ENCODE measurements around the gene MDFI. TPM values are rescaled to one million over a fixed set of nuclear protein-coding genes. Genes with fewer than 3 reads are reported as not detected.

The MDFI gene
- total RNA-seq, 2 experiments from 2014 or later, result not detected

- no peaks in the 10 kb centered on the region for H3K4me1 Mint-ChIP-seq
- POLR2A ChIA-PET, result no interaction called here
Measured at GRCh38 chr6:41697861-41698781, 59.9 kb downstream of the MDFI start.

DNA sequence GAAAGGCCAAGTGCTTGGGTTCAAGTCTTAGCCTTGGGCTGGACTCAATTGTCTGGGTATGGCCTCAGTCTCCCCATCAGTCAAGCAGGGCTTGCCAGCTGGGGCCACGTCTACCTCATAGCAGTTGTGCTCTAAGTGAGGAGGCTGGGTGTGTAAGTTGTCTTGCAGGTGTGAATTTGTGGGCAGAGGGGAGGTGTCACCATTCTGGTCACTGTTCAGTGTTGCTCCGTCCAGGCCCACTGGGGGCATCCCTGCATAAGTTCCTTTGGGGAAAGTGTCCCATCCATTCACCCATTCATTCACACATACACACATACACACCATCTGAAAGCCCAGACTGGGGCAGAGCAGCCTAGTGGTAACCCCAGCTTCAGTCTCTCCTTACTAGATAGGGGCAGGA, 60.8 kb downstream of the MDFI start:
- no peak overlapping the region for H3K4me3 Mint-ChIP-seq
- no peaks in the 10 kb centered on the region for H3K4me1 Mint-ChIP-seq
- H3K27me3 Mint-ChIP-seq, result no peaks in the 10 kb centered on the region
- POLR2A ChIA-PET, result no interaction called here
- no peaks in the 10 kb centered on the region for H3K36me3 Mint-ChIP-seq (ENCODE audit: low read depth)
- no peak overlapping the region for H3K27ac Mint-ChIP-seq
- no peak for DNase-seq
- no peaks in the 10 kb centered on the region for H3K9me3 Mint-ChIP-seq
- CTCF ChIA-PET, result no interaction called here

More at GRCh38 chr6:41697861-41698781, 59.9 kb downstream of the MDFI start:
- no peak for DNase-seq
- H3K27ac Mint-ChIP-seq, result no peak overlapping the region
- CTCF ChIA-PET, result interaction anchor here (1.2 kb wide), 1 partner anchor 12 kb away, joined by 3 read pairs; no protein-coding TSS in a partner anchor
- H3K4me3 Mint-ChIP-seq, result no peak overlapping the region
- no peaks in the 10 kb centered on the region for H3K36me3 Mint-ChIP-seq (ENCODE audit: low read depth)
- no peaks in the 10 kb centered on the region for H3K27me3 Mint-ChIP-seq
- no peaks in the 10 kb centered on the region for H3K9me3 Mint-ChIP-seq

DNA sequence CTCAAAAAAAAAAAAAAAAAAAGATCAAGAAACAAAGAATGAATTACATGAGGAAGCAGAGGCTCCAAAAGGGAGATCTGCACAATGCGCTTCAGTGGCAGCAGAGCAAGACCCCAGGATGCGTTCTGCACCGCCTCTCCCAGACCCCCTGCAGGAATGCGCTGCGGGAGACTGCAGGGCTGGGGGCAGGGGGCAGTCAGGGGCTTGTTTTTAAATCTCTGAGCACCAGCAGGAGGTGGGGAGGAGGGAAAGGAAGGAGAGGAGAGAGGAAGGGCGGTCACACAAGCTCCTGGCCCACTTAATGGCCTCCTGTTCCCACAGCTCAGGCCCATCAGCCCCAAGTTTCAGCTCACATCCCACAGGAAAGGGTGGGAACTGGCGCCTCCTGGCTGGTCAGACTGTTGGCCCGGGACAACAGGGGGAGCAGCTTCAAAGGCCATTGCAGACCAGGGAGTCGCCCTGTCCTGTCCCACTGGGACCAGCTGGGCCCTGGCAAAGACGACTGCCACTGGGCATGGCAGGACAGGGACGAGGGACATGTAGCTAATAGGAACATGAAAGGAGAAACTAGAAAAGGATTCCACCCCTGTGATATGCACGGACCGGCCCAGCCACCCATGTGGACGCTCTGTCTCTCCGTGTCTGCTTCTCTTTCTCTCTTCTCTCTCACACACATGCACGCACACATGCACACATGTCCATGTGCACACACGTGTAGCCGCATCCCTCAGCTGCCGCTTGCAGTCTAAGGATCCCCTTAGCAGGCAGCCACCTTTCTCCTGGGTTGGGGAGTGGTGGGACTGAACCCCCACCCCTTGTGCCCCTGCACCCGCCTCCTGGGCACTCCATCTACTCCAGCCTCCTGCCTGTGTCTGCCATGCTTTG, 62.4 kb downstream of the MDFI start:
- Mint-ChIP-seq H3K4me1 (peaks cover 8% of the 10 kb centered on the region), H3K36me3 (ENCODE audit: low read depth) (no peaks in the 10 kb centered on the region), H3K27me3 (no peaks in the 10 kb centered on the region), H3K4me3 (no peak overlapping the region), H3K27ac (no peak overlapping the region), H3K9me3 (no peaks in the 10 kb centered on the region)
- POLR2A ChIA-PET, result interaction anchor here (1.2 kb wide), 1 partner anchor 11 kb away, joined by 3 read pairs; no protein-coding TSS in a partner anchor
- CTCF ChIA-PET, result no interaction called here
- DNase-seq, result no peak

DNA sequence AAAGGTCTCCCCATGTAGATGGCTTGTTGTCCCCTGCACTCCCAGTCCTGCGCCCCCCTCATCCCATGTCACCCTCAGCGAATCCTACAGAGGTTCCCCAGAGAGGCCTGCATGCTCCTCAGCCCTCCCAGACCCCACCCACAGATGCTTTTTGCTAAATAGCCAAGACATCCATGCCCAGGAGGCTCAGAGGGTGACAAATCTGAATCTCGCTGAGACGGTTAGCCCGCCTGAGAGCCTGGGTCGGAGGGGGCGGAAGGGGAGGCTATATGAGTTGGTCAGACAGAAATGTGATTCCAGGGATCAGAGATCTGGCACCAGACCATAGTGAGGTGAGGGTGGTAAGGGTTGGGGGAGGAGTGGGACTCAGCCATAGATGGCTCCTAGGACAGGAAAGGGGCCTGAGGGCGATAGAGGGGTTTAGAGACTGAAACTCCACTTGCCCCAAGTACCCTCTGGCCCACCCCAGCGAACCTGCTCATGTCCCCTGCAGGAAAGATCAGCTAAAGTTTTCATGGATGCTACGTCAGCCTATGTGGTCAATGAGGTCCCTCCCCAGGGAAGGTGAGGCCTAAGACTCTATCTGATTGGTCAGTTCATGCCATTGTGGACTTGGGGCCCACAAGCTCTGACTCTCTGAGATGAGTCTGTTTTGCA, 63.9 kb downstream of the MDFI start:
- Mint-ChIP-seq H3K27ac (no peak overlapping the region), H3K36me3 (ENCODE audit: low read depth) (no peaks in the 10 kb centered on the region), H3K9me3 (no peaks in the 10 kb centered on the region), H3K4me1 (peaks cover 23% of the 10 kb centered on the region), H3K27me3 (no peaks in the 10 kb centered on the region), H3K4me3 (no peak overlapping the region)
- ChIA-PET CTCF (no interaction called here), POLR2A (no interaction called here)
- no peak for DNase-seq

GRCh38 chr6:41702771-41703494, 64.7 kb downstream of the MDFI start:
- DNase-seq, result no peak
- H3K36me3 Mint-ChIP-seq (ENCODE audit: low read depth), result no peaks in the 10 kb centered on the region
- peaks cover 30% of the 10 kb centered on the region for H3K4me1 Mint-ChIP-seq
- ChIA-PET POLR2A (no interaction called here), CTCF (no interaction called here)
- no peaks in the 10 kb centered on the region for H3K27me3 Mint-ChIP-seq
- no peak overlapping the region for H3K4me3 Mint-ChIP-seq
- no peaks in the 10 kb centered on the region for H3K9me3 Mint-ChIP-seq
- H3K27ac Mint-ChIP-seq, result no peak overlapping the region

Other genes with a start within 250 kb of the MDFI start
- gene FOXP4, start 92.1 kb upstream of the MDFI start, total RNA-seq, result 1 to 10 TPM; 7.9 to 8.5 TPM
- gene TFEB, start 97.1 kb downstream of the MDFI start, total RNA-seq, result 10 to 100 TPM; 14.9 to 15.0 TPM
- gene PGC, start 108.9 kb downstream of the MDFI start, total RNA-seq, result not detected
- gene FRS3, start 141.4 kb downstream of the MDFI start, total RNA-seq, result 1 to 10 TPM; 4.0 to 4.2 TPM
- gene PRICKLE4, start 142.3 kb downstream of the MDFI start, total RNA-seq, result not detected
- 100 to 1,000 TPM; 126 to 130 TPM for gene TOMM6, start 149.2 kb downstream of the MDFI start, total RNA-seq

Data from activated CD4-positive, alpha-beta memory T cell treated with anti-CD3 and anti-CD28 coated beads, Interleukin-2, amount 10 ng/mL, durations not matched to agents 7 days and 5 days (primary cell).